NCI-H1930 (cell line): ENCODE measurements around the gene OR1L1.

Experiments
- DNase-seq, 2 experiments: peaks; one replicate each; lab custom pipeline; 2025; lab: John Stamatoyannopoulos, UW

Gene OR1L1, protein sequence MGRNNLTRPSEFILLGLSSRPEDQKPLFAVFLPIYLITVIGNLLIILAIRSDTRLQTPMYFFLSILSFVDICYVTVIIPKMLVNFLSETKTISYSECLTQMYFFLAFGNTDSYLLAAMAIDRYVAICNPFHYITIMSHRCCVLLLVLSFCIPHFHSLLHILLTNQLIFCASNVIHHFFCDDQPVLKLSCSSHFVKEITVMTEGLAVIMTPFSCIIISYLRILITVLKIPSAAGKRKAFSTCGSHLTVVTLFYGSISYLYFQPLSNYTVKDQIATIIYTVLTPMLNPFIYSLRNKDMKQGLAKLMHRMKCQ

GRCh38 chr9:122661416-122661815, at the start of gene OR1L1:
OR1L1 (plus strand) TSS chr9:122661716; CDS start chr9:122661716, 0 bp downstream.
- no peak for DNase-seq

DNA sequence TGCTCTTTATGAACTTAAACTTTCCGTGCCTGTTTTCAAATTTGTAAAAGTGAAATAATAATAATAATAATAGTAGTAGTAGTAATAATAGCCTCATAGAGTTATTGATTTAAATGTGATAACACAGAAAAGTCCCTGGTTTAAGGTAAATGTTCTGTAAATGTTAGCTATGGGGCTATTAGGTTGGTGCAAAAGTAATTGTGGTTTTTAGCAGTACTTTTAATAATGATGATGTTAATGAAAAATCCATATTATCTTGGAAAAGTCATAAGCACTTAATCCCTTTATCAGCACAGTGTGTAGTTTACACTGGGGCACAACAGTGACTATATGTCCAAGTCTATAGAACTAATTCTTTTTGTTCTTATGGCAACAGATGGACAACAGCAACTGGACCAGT, 47.2 kb upstream of the OR1L1 start, which contains the start of gene OR1Q1:
Gene OR1Q1 (plus strand): TSS at position 377 of the 400 bp plus-strand sequence. CDS start 0 bp downstream, at position 377.
- DNase-seq = no peak

- no peak for DNase-seq
Measured at GRCh38 chr9:122619996-122620395, 41.5 kb upstream of the OR1L1 start.

- no peak for DNase-seq
Measured at GRCh38 chr9:122642226-122642625, 19.3 kb upstream of the OR1L1 start.

DNA sequence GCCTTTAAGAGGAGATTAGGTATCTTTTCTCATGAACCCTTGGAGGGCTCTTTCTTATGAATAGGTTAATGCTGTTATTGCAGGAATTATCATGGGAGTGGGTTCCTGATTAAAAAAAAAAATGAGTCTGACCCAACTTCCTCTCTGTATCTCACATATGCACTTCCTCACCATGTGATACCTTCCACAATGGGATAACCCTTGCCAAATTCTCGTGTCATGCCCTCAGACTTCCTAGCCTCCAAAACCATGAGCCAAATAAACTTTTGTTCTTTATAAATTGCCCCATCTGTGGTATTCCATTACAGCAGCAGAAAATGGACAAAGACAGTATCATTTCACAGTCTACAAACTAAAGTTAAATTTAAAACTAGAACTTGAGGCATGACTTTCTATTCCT, 5.1 kb upstream of the OR1L1 start:
- no peak for DNase-seq

DNA sequence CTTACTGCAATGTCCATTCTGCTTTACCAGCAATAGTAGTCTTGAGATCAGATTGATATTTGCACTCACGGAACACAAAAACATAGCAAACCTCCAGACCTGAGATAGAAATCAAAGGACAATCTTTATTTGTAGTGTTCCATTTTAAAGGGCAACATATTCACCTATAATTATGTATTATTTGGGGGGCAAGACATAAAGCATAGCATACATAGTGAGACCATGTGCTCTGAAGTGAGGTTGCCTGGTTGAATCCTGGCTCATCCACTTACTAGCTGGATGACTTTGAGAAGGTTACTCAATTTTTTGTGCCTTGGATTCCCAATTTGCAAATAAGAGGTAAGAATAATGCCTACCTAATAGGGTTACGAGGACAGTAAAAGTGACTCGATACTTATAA, 4.0 kb upstream of the OR1L1 start, which contains the start of gene OR1B1:
Gene OR1B1 (minus strand): TSS at position 101 of the 400 bp plus-strand sequence.
- DNase-seq = no peak

GRCh38 chr9:122672481-122672880, 11.0 kb downstream of the OR1L1 start:
- DNase-seq = no peak

- DNase-seq = no peak
Measured at GRCh38 chr9:122684851-122685250, 23.3 kb downstream of the OR1L1 start.

GRCh38 chr9:122695696-122696095, 34.2 kb downstream of the OR1L1 start:
- DNase-seq = no peak
